Neural cell (in vitro differentiated cells): ENCODE data around the gene TP53I11. TPM values are rescaled to one million over a fixed set of nuclear protein-coding genes. Genes with fewer than 3 reads are reported as not detected.

ENCODE experiments used
- H2AFZ ChIP-seq: fragments of 200-600, 300-800 bp; sonication (generic), shearing (Covaris generic); 2 replicates; pipeline ENCODE4 v1.6.0; 2014; ENCODE audit warnings: low read depth, mild to moderate bottlenecking, antibody characterized with exemption, low read length, moderate library complexity
- H3F3A ChIP-seq: fragments of 200-600 bp; shearing (Covaris generic); 2 replicates; pipeline ENCODE4 v1.6.1; 2016; ENCODE audit warnings: mild to moderate bottlenecking, moderate library complexity, mixed read lengths, antibody characterized with exemption, low read length; ENCODE audit not compliant: insufficient read depth, poor library complexity, severe bottlenecking
- H3K27ac ChIP-seq: fragments of 200-600, 300-800 bp; sonication (generic), shearing (Covaris generic); 2 replicates; pipeline ENCODE4 v1.5.1; 2014; ENCODE audit warnings: mild to moderate bottlenecking, low read length, moderate library complexity
- H3K27me3 ChIP-seq: fragments of 300-800, 200-600 bp; sonication (generic), shearing (Covaris generic); 2 replicates; pipeline ENCODE4 v1.6.0; 2014; ENCODE audit warnings: mild to moderate bottlenecking, low read depth, low read length, moderate library complexity; ENCODE audit not compliant: insufficient read depth
- H3K36me3 ChIP-seq: fragments of 300-800, 200-600 bp; sonication (generic), shearing (Covaris generic); 2 replicates; pipeline ENCODE4 v1.5.1; 2014; ENCODE audit warnings: mild to moderate bottlenecking, antibody characterized with exemption, low read length, moderate library complexity; ENCODE audit not compliant: insufficient read depth
- H3K4me2 ChIP-seq: fragments of 300-800, 200-600 bp; sonication (generic), shearing (Covaris generic); 2 replicates; pipeline ENCODE4 v1.6.0; 2014; ENCODE audit warnings: mild to moderate bottlenecking, low read length
- H3K4me3 ChIP-seq: fragments of 300-800, 200-600 bp; sonication (generic), shearing (Covaris generic); 2 replicates; pipeline ENCODE4 v1.5.1; 2014; ENCODE audit warnings: mild to moderate bottlenecking, low read length, moderate library complexity
- H3K79me2 ChIP-seq: fragments of 200-600 bp; shearing (Covaris generic); replicated peaks from 2 replicates; pipeline ENCODE4 v1.6.0; 2014; ENCODE audit warnings: mild to moderate bottlenecking, low read length, moderate library complexity; ENCODE audit not compliant: insufficient read depth
- H3K9ac ChIP-seq: fragments of 300-800, 200-600 bp; sonication (generic), shearing (Covaris generic); 2 replicates; pipeline ENCODE4 v1.6.1; 2016; ENCODE audit warnings: mild to moderate bottlenecking, low read length, mixed read lengths
- H3K9me2 ChIP-seq: fragments of 200-600 bp; shearing (Covaris generic); 2 replicates; pipeline ENCODE4 v1.6.1; 2016; ENCODE audit warnings: mild to moderate bottlenecking, low read length, mixed read lengths; ENCODE audit not compliant: insufficient read depth
- H3K9me3 ChIP-seq: fragments of 200-600, 300-800 bp; sonication (generic), shearing (Covaris generic); 2 replicates; pipeline ENCODE4 v1.6.1; 2016; ENCODE audit warnings: mild to moderate bottlenecking, mixed run types, low read length, moderate library complexity, mixed read lengths
- H4K20me1 ChIP-seq: fragments of 200-600 bp; shearing (Covaris generic); 2 replicates; pipeline ENCODE4 v1.6.1; 2016; ENCODE audit warnings: mild to moderate bottlenecking, mixed run types; ENCODE audit not compliant: insufficient read depth
- EP300 ChIP-seq: fragments of 450-650 bp; conservative IDR thresholded peaks from 2 replicates; pipeline ENCODE4 v1.6.1; 2014; ENCODE audit warnings: antibody characterized with exemption, mild to moderate bottlenecking, moderate library complexity; ENCODE audit not compliant: poor library complexity, severe bottlenecking
- EZH2 ChIP-seq: fragments of 200-600, 300-800 bp; shearing (Covaris generic), sonication (generic); IDR thresholded peaks from 2 replicates; pipeline ENCODE4 v1.6.1; 2014; ENCODE audit warnings: antibody characterized with exemption, low read length, borderline replicate concordance, mild to moderate bottlenecking; ENCODE audit not compliant: insufficient read depth, poor library complexity, severe bottlenecking
- MXI1 ChIP-seq: fragments of 450-650 bp; conservative IDR thresholded peaks from 2 replicates; pipeline ENCODE4 v1.6.1; 2014; ENCODE audit warnings: antibody characterized with exemption, mild to moderate bottlenecking; ENCODE audit not compliant: poor library complexity, severe bottlenecking
- POLR2AphosphoS5 ChIP-seq: IDR thresholded peaks from 2 replicates; pipeline ENCODE4 v1.6.1; 2012
- RAD21 ChIP-seq: fragments of 450-650 bp; conservative IDR thresholded peaks from 2 replicates; pipeline ENCODE4 v1.6.1; 2014; ENCODE audit warnings: antibody characterized with exemption, mild to moderate bottlenecking, moderate library complexity
- SMC3 ChIP-seq: fragments of 450-650 bp; conservative IDR thresholded peaks from 2 replicates; pipeline ENCODE4 v1.6.1; 2014; ENCODE audit warnings: antibody characterized with exemption, mild to moderate bottlenecking, moderate library complexity; ENCODE audit not compliant: poor library complexity
- TAF1 ChIP-seq: IDR thresholded peaks from 2 replicates; pipeline ENCODE4 v1.6.1; 2012; ENCODE audit warnings: low read depth
- polyA plus RNA-seq: library from polyadenylated mRNA; depleted of rRNA; stranded (reverse); fragments of >200 nt; gene quantifications from 2 replicates; pipeline ENCODE4 v1.2.3, GENCODE V29; 2014
- TF ChIP-seq, protein P1 (sequence below): IDR thresholded peaks from 2 replicates; pipeline ENCODE4 v1.6.1; 2012; ENCODE audit warnings: borderline replicate concordance
- TF ChIP-seq, protein P2 (sequence below): fragments of 450-650 bp; IDR thresholded peaks from 2 replicates; pipeline ENCODE4 v1.5.1; 2014; ENCODE audit warnings: antibody characterized with exemption, mild to moderate bottlenecking, moderate library complexity; ENCODE audit not compliant: poor library complexity, severe bottlenecking

The TP53I11 gene
- polyA plus RNA-seq, 1 donor from 2014 or later, result 30.0 TPM

DNA sequence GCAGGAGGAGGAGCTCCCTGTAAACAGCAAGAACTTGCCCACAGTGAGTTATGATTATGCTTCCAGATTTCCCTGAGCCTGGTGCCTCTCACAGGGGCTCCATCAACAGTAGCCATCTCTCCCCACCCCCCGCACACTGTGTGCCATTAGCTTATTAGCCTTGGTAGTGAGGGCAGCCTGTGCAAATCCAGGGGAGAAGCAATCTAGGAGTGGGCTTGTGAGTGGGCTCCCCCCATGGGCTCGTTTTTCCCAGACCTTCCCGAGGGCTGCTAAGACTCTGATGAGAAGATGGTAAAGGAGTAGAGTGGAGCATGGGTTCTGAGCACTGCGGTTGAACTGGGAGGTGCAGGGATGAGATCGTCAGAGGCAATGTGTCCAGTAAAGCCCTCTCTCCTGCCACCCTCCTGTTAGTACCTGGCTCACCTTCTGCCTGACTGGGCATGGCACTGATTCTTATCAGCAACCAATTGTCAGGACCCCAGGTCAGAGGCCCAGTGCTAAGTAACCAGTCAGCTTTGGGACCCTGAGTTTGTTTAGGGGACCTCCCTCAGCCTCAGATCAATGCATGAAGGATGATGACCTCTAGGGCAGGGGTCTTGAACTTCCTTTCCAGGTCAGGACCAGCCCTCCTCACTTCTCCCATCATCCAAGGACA, 38.4 kb upstream of the TP53I11 start:
- no peaks in the 10 kb centered on the region for H3K27me3 ChIP-seq
- no peak overlapping the region for H3K9ac ChIP-seq
- no peak overlapping the region for H3K27ac ChIP-seq
- H3F3A ChIP-seq, result no peaks in the 10 kb centered on the region
- H2AFZ ChIP-seq, result no peak overlapping the region
- H3K79me2 ChIP-seq, result no peaks in the 10 kb centered on the region
- no peak overlapping the region for H3K4me3 ChIP-seq
- no peaks in the 10 kb centered on the region for H3K36me3 ChIP-seq
- H3K9me2 ChIP-seq, result no peaks in the 10 kb centered on the region
- H3K4me2 ChIP-seq, result no peak overlapping the region
- H4K20me1 ChIP-seq, result no peaks in the 10 kb centered on the region
- no peaks in the 10 kb centered on the region for H3K9me3 ChIP-seq
- TF ChIP-seq RAD21 (no peak), SMC3 (no peak), MXI1 (no peak), TAF1 (no peak)
- TF ChIP-seq, protein P1, sequence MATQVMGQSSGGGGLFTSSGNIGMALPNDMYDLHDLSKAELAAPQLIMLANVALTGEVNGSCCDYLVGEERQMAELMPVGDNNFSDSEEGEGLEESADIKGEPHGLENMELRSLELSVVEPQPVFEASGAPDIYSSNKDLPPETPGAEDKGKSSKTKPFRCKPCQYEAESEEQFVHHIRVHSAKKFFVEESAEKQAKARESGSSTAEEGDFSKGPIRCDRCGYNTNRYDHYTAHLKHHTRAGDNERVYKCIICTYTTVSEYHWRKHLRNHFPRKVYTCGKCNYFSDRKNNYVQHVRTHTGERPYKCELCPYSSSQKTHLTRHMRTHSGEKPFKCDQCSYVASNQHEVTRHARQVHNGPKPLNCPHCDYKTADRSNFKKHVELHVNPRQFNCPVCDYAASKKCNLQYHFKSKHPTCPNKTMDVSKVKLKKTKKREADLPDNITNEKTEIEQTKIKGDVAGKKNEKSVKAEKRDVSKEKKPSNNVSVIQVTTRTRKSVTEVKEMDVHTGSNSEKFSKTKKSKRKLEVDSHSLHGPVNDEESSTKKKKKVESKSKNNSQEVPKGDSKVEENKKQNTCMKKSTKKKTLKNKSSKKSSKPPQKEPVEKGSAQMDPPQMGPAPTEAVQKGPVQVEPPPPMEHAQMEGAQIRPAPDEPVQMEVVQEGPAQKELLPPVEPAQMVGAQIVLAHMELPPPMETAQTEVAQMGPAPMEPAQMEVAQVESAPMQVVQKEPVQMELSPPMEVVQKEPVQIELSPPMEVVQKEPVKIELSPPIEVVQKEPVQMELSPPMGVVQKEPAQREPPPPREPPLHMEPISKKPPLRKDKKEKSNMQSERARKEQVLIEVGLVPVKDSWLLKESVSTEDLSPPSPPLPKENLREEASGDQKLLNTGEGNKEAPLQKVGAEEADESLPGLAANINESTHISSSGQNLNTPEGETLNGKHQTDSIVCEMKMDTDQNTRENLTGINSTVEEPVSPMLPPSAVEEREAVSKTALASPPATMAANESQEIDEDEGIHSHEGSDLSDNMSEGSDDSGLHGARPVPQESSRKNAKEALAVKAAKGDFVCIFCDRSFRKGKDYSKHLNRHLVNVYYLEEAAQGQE, result no peak

DNA sequence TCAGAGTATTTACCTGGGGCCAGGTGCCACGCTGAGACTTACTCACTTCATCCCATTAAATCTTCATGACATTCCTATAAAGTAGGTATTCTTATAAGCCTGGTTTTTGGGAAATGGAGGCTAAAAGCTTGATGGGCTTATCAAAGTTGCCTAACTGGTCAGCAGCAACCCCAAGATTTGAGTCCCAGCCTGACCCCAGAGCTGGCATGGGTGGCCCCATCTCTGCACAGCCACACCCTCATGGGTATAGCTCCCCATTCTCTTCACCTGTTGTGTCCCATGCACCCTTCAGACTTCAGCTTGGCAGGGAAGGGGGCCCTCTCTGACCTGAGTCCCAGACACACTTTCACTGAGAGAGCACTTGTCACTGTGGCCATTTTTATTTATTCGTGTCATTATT, 37.4 kb upstream of the TP53I11 start:
- no peaks in the 10 kb centered on the region for H3K27me3 ChIP-seq
- TF ChIP-seq TAF1 (no peak), SMC3 (no peak), MXI1 (no peak), POLR2AphosphoS5 (no peak), EZH2 (no peak), EP300 (no peak), RAD21 (no peak)
- TF ChIP-seq, protein P1, result no peak
- TF ChIP-seq, protein P2, sequence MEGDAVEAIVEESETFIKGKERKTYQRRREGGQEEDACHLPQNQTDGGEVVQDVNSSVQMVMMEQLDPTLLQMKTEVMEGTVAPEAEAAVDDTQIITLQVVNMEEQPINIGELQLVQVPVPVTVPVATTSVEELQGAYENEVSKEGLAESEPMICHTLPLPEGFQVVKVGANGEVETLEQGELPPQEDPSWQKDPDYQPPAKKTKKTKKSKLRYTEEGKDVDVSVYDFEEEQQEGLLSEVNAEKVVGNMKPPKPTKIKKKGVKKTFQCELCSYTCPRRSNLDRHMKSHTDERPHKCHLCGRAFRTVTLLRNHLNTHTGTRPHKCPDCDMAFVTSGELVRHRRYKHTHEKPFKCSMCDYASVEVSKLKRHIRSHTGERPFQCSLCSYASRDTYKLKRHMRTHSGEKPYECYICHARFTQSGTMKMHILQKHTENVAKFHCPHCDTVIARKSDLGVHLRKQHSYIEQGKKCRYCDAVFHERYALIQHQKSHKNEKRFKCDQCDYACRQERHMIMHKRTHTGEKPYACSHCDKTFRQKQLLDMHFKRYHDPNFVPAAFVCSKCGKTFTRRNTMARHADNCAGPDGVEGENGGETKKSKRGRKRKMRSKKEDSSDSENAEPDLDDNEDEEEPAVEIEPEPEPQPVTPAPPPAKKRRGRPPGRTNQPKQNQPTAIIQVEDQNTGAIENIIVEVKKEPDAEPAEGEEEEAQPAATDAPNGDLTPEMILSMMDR, result no peak
- H3F3A ChIP-seq, result no peaks in the 10 kb centered on the region
- H3K27ac ChIP-seq, result no peak overlapping the region
- H3K4me2 ChIP-seq, result no peak overlapping the region
- no peak overlapping the region for H2AFZ ChIP-seq
- H4K20me1 ChIP-seq, result no peaks in the 10 kb centered on the region
- H3K36me3 ChIP-seq, result no peaks in the 10 kb centered on the region
- no peaks in the 10 kb centered on the region for H3K9me2 ChIP-seq
- no peaks in the 10 kb centered on the region for H3K79me2 ChIP-seq
- H3K9ac ChIP-seq, result no peak overlapping the region
- H3K4me3 ChIP-seq, result no peak overlapping the region
- no peaks in the 10 kb centered on the region for H3K9me3 ChIP-seq
